ENCODE results near the gene TGFBR3L.

TGFBR3L gene

DNA sequence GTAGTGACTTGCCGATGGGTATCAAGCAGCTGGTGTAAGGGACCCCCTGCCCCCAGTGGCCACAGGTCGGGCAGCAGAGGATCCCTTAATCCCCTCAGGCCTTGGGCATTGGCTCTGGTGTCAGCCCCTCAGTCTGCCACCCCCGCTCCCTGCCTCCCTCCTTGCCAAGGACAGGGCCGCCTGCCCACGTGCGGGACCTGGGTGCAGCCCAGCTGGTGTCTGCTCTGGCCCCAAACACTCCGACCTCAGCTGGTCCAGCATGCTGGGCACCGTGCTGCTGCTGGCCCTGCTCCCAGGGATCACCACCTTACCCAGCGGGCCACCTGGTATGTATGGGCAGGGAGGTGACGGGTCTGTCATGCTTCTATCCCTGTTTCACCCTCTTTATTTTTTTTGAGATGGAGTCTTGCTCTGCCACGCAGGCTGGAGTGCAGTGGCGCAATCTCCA is at the start of gene TGFBR3L:
Gene TGFBR3L, plus strand, starts transcription at position 233 of the 448 bp plus-strand sequence.
- no peak for DNase-seq (ENCODE audit: low read depth, low spot score)

DNA sequence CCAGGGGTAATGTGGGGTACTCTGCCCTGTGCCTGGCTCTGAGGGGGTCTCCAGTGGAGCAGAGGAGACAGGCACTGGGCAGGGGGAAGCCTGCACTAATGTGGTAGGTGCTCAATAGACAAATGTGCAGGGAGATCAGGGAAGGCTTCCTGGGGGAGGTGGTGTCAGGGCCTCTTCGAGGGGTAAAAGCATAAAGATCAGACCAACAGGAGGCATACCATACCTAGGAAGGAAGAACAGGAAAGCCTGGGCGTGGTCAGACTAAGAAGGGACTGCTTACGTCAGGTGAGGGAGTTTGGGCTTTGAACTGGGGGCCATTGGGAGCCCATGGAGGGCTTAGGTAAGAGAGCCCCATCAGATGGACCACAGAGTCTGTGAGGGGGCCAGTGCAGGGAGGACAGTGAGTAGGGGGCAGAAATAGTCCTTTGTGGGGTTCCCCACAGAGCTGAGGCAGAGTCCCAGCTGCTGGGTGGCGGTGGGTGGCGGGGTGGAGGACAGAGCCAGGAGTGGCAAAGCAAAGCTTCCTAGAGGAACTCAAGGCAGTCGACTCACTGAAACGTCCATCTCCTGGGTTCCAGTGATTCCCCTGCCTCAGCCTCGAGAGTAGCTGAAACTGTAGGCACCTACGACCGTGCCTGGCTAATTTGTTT is 49.2 kb upstream of the TGFBR3L start:
- no peak for DNase-seq (ENCODE audit: low read depth, low spot score)

DNA sequence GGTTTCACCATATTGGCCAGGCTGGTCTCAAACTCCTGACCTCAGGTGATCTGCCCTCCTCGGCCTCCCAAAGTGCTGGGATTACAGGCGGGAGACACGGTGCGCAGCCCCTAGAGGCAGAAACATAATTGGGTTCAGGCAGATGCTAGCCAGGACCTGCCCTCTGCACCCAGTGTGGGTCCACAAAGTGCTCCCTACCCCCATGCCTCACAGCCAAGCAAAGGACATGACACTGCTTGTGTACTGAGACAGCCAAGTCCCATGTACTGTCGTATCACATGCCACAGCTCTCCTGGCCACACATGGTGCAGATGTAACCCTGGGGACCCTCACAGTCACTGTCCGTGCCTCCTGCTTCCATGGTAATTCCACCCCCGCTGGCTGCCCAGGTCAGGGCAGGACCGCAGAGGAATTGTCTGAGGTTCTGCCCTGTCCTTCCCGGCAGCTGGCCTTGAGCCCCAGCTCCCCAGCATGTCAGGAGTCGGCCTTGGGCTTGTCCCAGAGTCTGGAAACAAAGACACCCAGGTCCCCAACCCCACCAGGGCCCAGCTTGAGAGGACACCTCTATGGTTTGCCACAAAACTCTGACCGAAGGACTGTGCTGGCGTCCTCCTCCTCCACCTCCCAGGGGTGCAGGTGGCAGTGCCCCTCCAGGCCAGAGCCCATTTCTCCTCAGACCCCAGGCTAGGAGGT is 48.1 kb upstream of the TGFBR3L start:
- DNase-seq (ENCODE audit: low read depth, low spot score), result no peak

DNA sequence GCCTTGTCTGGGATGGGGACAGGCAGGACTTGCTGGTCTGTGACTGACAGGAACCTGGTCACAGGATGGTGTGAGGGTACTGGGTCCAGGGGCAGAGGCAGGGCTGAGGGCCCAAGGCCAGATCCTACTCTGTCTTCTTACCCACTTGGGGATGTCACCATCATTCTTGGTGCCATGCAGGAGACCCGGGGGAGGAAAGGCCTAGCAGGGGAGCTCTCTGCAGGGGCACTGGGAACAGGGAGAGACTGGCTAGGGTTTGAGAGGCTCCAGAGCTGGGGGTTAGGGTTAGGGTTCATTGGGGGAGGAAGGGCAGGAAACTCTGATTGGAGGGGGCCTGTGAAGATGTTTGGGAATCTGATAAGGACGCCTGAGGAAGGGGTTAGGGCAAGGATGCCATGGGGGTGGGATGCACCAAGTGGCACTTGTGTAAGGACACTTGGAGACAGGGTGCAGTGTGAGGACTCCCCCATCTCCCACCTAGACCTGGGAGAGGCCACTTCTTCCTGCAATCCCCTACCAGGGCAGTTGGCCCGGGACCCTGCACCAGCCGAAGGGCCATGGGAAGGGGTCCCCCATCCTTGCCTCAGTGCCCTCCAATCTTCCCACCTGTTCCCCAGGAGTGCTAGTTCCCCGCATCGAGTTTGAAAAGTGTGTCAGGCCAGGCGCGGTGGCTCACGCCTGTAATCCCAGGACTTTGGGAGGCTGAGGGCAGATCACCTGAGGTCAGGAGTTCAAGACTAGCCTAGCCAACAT is 47.4 kb upstream of the TGFBR3L start:
- no peak for DNase-seq (ENCODE audit: low read depth, low spot score)

DNA sequence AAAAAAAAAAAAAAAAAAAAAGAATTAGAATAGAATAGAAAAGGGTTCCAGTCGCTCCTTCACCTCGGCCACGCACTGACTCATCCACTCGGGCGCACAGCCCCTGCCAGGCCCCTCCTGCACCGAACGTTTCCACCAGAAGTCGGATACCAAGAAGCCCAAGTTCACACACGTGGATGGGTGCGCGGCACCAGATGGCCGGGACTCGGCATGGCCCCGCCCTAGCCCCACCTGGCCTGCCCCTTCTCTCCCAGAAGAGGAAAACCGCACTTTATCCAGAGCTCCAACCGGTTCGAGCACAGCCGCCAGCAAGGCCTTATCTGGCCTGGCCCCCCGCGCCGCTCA is 46.3 kb upstream of the TGFBR3L start:
- no peak for DNase-seq (ENCODE audit: low read depth, low spot score)

DNA sequence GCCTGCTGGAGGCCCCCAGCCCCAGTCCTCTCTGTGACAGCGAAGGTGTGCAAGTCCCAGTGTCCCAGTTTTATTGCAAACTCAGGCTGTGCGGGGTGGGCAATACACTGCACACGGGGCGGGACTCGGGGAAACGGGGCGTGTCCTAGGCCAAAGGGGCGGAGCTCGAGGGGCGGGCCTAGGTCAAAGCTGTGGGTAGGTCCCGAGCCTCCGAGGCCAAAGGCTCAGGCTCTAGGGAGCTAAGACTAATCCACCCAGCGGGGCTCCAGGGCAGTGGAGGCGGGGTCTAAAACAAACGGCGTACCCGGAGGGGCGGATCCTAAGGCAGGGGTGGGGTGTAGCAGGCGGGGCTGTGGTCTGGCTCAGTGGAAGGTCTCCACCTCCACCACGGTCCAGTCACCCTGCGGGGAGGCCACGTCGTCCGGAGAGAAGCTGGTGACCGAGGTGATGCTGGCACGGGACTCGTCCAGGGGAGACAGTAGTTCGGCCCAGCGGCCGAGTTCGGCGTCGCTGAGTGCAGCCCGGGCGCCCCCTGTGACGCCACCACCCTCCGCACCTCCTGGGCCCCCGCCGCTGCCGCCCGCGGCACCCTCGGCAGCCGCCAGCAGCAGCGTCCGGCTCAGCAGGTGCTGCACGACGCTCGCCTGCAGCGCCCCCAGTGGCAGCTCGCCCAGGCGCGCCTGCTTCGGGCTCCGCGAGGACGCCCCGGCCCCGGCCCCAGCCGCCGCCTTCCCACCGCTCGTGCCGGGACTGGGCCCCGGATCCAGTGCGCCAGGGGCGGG is 45.8 kb upstream of the TGFBR3L start:
- DNase-seq (ENCODE audit: low read depth, low spot score), result no peak

DNA sequence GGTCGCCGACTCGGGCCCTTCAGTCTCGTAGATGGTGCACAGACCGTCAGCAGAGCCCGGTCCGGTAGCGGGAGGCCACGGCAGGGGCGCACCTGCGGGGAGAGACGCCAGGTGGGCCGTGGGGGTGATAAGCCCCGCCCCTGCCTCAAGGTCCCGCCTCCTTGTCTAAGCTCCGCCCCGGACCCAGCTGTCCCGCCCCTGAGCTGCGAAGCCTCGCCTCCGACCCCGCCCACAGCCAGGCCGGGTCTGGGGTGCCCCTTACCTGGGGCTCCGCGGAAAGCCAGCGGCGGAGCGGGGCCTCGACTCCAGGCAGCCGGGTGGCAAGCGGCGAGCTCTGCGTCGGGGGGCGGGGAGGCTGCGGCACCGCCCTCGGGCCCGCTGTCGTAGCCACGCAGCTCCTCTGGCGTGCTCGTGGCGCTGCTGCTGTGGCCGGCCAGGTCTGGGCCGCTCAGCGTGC is 45.1 kb upstream of the TGFBR3L start:
- no peak for DNase-seq (ENCODE audit: low read depth, low spot score)

DNA sequence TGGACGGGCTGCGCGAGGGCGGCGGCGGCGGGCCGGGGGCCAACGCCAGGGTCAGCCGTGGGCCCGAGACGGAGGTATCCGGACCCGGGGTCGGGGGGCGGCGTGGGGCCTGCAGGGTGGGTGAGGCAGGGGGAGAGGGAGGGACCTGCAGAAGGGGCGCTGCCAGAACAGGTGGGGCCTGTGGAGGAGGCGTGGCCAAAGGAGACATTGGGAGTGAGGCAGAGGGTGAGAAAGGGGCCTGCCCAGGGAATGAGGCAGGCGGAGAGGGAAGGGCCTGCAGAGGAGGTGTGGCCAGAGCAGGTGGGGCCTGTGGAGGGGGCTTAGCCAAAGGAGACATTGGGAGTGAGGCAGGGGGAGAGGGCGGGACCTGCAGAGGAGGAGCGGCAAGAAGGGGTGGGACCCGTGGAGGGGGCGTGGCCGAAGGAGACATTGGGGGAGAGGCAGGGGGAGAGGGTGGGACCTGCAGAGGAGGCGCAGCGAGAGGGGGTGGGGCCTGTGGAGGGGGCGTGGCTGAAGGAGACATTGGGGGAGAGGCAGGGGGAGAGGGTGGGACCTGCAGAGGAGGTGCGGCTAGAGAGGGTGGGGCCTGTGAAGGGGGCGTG is 44.6 kb upstream of the TGFBR3L start:
- DNase-seq (ENCODE audit: low read depth, low spot score), result no peak

DNA sequence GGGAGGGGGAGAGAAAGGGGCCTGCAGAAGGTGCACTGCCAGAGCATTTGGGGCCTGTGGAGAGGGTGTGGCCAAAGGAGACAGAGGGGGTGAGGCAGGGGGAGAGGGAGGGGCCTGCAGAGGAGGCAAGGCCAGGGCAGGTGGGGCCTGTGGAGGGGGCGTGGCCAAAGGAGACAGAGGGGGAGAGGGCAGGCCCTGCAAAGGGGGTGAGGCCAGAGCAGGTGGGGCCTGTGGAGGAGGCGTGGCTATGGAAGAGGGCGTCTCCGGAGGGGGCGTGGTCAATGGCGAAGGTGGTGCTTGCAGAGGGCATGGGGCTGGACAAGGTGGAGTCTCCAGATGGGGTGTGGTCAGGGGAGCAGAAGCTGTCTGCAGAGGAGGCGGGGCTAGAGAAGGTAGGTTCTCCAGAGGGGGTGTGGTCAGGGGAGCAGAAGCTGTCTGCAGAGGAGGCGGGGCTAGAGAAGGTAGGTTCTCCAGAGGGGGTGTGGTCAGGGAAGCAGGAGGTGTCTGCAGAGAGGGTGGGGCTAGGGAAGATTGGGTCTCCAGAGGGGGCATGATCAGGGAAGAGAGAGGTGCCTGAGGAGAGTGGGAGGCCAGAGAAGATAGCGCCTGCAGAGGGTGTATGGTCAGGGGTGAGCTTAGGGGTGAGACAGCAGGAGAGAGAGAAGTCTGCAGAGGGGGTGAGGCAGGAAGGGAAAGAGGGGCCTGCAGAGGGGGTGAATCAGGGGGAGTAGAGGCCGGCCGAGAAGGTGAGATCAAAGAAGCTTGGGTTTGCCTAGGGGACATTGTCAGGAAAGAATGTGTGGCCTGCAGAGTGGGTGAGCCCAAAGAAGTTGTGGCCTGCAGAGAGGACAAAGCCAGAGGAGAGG is 43.8 kb upstream of the TGFBR3L start:
- no peak for DNase-seq (ENCODE audit: low read depth, low spot score)

DNA sequence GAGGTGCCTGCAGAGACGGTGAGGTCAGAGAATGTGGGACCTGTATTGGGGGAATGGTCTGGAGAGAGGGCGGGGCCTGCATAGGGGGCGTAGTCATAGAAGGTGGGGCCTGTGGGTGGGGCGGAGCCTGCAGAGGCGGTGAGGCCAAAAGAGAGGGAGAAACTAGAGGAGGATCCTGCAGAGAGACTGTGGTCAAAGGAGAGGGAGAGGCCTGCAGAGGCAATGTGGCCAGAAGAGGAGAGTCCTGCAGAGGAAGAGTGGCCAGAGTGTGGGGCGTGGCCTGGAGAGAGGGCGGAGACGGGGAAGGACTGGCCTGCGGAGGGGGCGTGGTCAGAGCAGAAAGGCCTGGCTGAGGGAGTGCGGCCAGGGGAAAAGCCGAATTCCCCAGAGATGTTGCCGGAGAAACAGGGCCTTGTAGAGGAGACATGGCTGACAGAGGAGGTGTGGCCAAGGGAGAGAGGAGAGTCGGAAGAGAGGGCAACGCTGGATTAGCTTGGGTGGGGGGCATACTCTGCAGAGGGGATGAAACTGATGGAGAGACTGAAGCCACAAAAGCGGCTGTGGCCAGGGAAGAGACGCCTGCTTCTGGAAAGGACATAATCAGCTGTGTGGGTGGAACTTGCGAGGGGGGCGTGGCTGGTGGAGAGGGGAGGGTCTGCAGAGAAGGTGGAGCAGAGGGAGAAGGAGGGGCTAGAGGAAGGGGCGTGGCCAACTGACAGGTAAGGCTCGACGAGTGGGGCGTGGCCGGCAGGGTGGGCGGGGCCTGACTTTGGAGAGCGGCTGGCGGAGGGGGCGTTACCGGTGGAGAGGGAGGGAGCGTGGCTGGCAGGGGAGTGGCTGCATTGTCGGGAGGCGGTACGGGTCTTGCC is 43.0 kb upstream of the TGFBR3L start:
- DNase-seq (ENCODE audit: low read depth, low spot score), result peak; percentile 74

DNA sequence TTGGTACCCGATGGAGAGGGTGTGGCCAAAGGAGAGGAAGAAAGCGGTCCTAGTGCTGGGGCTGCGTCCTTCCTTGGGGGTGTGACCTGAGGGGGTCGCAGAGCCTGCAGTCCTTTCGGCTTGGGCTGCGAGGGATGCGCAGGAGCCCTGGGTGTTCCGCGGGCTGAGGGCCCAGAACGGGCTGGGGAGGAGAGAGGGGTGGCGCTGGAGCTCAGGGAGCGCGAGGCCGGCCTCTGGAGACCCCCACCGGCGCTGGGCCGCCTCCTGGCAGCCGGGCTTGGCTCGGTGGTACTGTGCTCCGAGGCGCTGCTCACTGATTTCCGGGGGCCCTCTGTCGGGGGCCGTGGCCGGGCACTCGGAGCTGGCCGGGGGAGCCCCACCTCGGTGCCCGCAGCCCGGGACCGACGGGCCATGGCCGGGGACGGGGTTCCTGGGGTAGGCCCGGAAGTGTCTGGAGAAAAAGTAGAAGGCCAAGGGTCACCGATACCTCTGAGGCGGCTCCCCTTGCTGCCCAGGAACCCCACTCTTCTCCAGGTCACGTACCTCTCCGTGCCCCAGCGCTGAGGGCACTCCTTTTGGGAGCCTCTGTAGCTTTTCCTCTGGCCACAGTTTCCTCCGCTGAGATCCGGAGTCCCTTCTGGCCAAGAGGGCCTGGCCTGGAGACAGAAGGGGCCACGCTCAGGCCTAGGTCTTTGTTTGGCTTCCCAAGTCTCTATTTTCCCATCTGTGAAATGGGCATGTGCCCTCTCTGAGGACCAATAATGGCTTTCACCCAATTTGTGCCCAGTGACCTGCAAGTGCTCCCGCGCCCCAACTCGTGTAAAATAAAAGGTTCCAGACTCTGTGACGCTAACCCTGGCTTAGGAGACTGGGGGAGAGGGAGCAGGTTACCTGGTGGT is 42.1 kb upstream of the TGFBR3L start:
- DNase-seq (ENCODE audit: low read depth, low spot score), result no peak

DNA sequence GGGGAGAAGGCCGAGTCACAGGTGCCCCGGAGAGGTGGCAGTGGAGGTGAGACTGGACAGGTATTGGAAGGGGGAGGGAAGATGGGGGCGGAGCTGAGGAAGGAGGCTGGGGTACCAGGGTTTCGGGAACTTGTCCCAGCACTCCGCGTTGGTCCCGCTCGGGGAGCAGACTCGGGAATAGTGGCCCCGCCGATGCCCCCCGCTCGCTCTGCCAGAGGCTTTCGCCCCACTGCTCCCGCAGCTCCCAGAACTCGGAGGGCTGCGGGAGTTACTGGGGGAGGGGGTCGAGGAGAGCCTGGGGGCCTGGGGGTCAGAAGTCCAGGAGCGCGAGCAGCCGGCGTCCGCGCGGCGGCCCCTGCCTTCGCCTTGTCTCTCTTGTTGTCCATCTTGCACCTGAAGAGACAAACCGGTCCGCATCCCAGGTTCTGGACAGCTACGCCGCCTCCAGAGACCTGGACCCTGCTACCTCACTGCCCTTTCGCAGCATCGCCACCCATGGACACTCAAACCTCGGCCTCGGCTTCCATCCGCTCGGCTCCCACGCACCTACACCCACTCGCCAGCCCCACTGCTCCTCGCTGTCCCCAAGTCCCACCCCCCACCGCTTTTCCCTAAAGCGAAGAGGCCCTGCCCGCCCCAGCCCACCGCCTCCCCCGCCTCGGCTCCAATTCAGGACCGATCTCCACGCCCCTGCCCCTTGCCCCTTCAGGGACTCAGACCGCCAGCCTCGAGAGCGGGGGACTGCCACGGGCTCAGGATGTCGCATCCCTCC is 41.1 kb upstream of the TGFBR3L start:
- DNase-seq (ENCODE audit: low read depth, low spot score), result no peak

DNA sequence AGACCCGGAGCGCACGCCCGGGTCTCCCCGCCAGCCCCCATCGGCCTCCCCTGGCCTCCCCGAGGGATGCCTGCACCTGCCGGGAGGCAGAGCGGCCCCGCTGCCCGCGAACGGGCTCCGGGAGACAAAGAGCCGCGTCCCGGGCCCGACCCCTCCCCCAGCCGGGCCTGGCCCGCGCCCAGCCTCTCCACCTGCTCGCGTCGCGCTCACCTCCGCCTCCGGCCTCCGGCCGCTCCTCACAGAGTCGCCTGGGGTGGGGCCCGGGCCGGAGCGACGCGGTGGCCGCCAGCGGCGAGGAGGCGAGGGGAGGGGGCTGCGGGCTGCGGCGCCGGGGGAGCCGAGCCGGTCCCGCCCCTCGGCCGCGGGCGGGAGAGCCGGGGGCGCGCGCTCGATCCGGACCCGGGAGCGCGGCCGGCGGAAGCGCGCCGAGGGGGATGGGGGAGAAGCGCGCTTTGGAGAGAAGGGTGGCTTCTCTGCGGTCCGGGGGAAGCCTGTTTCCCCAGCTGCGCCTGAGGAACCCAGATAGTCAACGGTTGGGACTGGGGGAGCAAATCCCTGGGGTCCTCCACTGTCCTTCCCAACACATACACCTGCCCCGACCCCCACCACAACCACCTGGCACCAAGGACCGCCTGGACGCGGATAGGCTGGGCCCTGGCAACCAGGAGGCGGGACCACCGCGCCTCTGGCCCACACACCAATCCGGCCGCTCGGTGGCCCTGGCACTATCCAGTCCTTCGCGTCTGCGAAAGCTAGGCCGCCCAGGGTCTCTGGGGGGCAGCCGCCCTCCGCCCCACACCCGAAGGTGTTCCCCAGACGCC is 40.3 kb upstream of the TGFBR3L start, which contains the start of gene PRR36:
Gene PRR36, minus strand, starts transcription at position 315 of the 821 bp plus-strand sequence. CDS start 701 bp downstream, outside the sequence.
- DNase-seq (ENCODE audit: low read depth, low spot score), result no peak

DNA sequence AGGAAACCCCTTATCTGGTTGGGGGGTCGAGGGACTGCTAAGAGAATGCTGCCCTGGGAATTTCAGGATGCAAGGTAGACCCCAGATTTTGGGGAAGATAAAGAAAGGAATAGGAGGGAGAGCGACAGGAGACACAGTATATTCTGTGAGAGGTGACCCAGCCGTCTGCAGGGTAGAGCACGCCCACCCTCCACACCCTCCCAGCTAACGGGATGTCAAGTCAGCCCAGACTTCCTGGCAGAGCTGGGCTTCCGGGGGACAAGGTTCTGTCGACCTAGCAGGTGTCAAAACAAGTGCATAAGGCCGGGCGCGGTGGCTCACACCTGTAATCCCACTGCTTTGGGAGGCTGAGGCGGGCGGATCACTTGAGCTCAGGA is 39.7 kb upstream of the TGFBR3L start:
- no peak for DNase-seq (ENCODE audit: low read depth, low spot score)

DNA sequence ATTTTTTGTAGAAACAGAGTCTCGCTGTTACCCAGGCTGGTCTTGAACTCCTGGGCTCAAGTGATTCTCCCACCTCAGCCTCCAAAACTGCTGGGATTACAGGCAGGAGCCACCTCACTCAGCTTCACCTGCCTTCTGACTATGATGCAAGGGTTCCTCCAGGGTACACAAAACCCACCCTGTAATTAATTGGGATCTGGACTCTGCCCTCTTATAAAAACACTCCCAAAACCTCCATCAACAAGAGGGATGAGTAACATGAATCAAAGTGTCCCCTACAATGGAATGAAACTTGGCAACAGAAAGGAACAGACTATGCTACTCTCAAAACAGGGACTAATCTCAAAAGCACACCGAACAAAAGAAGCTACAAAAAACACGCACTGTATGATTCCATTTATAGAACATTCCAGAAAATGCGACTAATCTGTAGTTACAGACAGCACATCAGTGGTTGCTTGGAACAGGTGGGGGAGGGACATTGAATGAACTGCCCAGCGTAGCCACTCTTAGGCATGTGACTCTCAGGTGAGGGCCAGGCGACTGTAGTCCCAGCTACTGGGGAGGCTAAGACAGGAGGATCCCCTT is 37.3 kb upstream of the TGFBR3L start:
- DNase-seq (ENCODE audit: low read depth, low spot score), result no peak

DNA sequence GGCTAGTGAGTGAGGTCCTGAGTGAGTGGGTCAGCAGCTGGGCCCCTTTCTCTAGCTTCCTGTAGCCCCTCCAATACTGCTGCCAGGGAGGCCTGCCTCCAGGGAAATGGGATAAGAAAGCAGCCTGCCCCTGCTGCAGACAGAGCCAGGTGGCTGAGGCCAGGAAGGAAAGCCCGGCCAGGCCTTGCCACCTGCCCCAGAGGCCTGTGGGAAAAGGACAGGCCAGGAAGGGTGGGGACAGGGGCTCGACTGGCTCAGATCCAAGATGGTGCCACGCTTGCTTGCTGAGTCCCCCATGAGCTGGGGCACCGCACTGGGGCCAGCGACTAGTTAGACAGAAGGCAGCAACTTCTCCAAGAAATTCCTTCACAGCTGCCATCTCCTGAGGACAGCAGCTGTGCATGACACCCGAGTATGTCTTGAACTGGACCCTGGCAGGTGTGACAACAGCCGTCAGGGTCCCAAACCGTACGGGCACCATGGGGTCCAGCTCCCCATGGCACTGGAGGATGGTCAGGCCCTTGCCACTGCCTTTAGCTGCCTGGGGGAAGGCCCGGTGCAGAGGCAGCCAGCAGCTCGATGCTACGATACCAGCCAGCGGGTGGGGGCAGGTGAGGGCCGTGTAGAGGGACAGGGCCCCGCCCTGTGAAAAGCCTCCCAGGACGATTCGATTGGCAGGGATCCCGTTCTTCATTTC is 35.4 kb upstream of the TGFBR3L start:
- no peak for DNase-seq (ENCODE audit: low read depth, low spot score)
